Fibroblast of skin of right biceps (primary cell): ENCODE results near the gene LRMDA.

Experiments
- DNase-seq: peaks from one replicate; pipeline ENCODE4 v3.0.0-alpha.2; 2013

The LRMDA gene

GRCh38 chr10:76336213-76336963 lies 905.0 kb downstream of the LRMDA start:
- peak; percentile 7 for DNase-seq

GRCh38 chr10:76337641-76338040 lies 906.2 kb downstream of the LRMDA start:
- DNase-seq, result peak; percentile 74

GRCh38 chr10:76338187-76338586 lies 906.8 kb downstream of the LRMDA start:
- no peak for DNase-seq

- DNase-seq, result no peak
Observed at GRCh38 chr10:76341740-76342139, 910.3 kb downstream of the LRMDA start.

- no peak for DNase-seq
Observed at GRCh38 chr10:76342996-76343395, 911.6 kb downstream of the LRMDA start.

GRCh38 chr10:76347832-76348231 lies 916.4 kb downstream of the LRMDA start:
- DNase-seq, result no peak

- DNase-seq, result peak; percentile 29
Observed at GRCh38 chr10:76350583-76350982, 919.2 kb downstream of the LRMDA start.

GRCh38 chr10:76352300-76352699 lies 920.9 kb downstream of the LRMDA start:
- DNase-seq, result peak; percentile 85

GRCh38 chr10:76353237-76353851 lies 921.9 kb downstream of the LRMDA start:
- peak; percentile 62 for DNase-seq

- no peak for DNase-seq
Observed at GRCh38 chr10:76354212-76354738, 922.9 kb downstream of the LRMDA start.

- no peak for DNase-seq
Observed at GRCh38 chr10:76354921-76355320, 923.5 kb downstream of the LRMDA start.

GRCh38 chr10:76356557-76356956 lies 925.1 kb downstream of the LRMDA start:
- DNase-seq, result peak; percentile 60

GRCh38 chr10:76357726-76358415 lies 926.4 kb downstream of the LRMDA start:
- no peak for DNase-seq

GRCh38 chr10:76358743-76359395 lies 927.4 kb downstream of the LRMDA start:
- DNase-seq, result peak; percentile 12

- DNase-seq, result no peak
Observed at GRCh38 chr10:76375761-76376160, 944.3 kb downstream of the LRMDA start.

- peak; percentile 96 for DNase-seq
Observed at GRCh38 chr10:76382381-76382851, 951.0 kb downstream of the LRMDA start.

- DNase-seq, result peak; percentile 33
Observed at GRCh38 chr10:76388321-76389023, 957.0 kb downstream of the LRMDA start.

GRCh38 chr10:76393875-76394706 lies 962.7 kb downstream of the LRMDA start:
- DNase-seq, result no peak

- DNase-seq, result no peak
Observed at GRCh38 chr10:76394707-76395042, 963.3 kb downstream of the LRMDA start.

GRCh38 chr10:76395251-76395650 lies 963.8 kb downstream of the LRMDA start:
- no peak for DNase-seq

- DNase-seq, result peak; percentile 34
Observed at GRCh38 chr10:76396134-76396533, 964.7 kb downstream of the LRMDA start.
